AG08395 (cell line): ENCODE data around the gene LRCH3.

Experiments used
- DNase-seq: peaks from one replicate; pipeline ENCODE4 v3.0.0; 2012; ENCODE audit warnings: mixed read lengths, low spot score

LRCH3 gene

DNA sequence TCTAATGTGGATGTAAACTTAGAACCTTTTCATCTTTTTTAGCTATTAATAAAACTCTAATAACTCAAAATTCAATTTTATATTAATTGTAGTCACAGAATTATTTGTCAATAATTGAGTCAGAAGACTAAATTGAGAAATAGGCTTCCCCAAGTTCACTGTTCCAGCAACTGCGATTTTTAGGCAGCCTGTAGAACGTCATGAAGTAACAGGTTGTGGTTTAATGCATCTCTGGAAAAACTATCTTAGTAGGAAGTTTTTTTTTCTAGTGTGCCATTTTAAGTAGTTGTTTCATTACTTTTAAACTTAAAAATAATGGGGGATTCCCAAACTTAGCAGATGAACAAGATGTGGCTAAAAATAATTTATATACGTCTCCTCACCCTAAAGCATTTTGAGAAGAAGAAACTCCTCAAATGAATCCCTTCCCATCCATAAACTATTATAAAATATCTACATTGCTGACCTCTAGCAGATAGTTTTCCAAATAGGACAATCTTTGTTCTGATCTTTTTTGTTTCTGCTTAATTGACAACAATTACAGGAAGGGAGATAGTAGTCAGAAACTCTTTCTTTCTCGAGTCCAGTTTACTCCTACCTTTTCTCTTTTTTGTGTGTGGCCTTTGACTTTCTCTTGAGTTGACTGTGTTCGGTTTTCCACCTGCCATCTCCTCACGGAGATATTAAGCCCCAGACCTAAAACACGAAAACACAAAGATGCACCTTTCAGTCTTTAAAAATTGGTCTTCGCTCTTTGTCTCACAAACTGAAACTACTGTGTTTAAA is 43.1 kb downstream of the LRCH3 start:
- no peak for DNase-seq

DNA sequence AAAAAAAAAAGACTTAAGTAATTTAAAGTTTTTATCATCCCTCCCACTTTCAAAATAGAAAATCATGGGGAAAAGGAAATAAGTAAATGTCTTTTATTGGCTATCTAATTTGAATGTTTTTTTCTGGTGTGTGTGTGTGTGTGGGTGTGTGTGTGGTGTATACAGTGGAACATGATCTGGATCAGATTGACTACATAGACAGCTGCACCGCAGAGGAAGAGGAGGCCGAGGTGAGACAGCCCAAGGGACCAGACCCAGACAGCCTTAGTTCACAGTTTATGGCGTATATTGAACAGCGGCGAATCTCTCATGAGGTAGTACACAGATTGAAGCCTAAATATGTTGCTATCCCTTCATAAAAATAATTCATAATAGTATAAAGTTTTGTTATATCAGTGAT is 44.5 kb downstream of the LRCH3 start:
- no peak for DNase-seq

DNA sequence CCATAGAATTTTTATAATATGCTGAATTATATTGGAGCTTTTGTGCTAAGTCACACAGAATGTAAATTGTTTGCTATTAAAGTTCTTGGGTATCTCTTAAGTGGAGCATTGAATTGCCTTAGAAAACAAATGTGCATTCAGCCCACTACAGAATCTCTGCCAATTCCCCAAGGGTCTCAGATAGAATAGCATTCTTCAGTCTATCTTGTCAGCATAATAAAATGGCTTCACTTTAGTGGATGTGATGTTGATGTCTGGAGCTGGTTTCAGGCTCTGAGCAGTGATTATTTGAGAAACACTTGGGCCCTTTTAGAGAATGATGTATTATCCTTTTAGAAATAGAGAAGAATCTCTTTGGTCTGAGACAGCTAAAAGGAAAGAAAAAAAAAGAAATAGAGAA is 45.2 kb downstream of the LRCH3 start:
- no peak for DNase-seq

DNA sequence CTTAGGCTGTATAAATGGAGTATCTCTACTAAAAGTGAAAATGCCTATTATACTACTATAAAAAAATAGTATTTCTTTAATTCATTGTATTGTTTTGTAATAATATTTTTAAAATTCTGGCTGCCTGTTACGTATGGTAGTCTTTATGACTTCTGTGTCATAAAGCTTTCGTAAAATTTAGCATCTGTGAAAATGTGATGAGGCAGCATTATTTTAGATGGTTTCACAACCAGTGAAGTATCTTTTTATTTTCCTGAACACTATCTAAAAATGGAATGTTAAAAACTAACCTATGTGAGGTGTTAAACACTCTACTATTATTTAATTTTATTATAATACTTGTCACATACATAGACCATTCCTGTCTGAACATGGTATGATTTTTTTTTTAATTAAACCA is 46.2 kb downstream of the LRCH3 start:
- DNase-seq: no peak

DNA sequence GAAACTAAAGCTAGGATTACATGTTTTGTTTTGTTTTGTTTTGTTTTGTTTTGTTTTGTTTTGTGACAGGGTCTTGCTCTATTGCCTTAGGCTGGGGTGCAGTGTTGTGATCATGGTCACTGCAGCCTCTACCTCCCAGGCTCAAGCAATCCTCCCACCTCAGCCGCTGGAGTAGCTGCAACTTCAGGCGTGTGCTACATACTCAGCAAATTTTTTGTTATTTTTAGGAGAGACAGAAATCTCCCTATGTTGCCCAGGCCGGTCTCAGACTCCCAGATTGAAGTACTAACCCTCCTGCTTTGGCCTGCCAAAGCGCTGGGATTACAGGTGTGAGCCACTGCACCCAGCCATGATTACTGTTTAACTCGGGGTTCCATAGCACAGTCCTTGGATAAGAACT is 50.7 kb downstream of the LRCH3 start:
- DNase-seq: no peak

DNA sequence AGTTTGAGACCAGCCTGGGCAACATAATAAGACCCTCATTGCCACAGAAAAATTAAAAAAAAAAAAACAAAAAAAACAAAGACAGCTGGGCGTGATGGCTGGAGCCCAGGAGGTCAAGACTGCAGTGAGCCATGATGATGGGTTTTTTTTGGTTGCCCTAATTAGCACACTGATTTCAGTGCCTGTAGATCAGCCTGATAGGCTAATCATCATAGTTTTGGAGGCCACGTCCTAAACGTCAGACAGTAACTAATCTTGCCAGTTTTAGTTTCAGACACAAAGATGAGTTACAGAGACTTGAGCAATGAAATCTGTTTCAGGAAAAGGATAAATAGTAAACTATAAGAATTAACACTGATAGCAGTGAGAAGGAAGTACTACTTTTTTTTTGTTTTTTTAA is 55.4 kb downstream of the LRCH3 start:
- DNase-seq: no peak

DNA sequence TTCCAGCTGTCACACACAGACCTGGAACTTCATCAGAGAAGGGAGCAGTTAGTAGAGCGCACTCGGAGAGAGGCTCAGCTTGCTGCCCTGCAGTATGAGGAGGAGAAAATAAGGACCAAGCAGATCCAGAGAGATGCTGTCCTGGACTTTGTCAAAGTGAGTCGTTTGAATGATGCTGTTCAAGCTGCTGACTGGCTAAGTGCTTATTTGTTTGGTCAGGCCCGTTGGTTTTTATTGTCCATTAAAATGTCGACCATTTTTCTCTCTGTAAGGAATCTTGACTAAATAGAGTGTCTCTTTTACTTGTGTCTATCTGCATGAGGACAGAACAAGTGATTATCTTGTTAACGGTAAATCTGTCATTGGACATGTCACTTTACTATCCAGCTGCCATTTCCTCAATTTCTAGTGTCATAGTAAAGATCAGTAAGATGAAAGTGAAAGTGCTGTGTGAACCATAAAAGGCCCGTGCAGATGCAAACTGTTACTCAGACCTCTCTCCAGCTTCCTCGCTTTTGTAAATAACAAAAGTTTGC is 56.9 kb downstream of the LRCH3 start:
- peak; percentile 41 for DNase-seq

DNA sequence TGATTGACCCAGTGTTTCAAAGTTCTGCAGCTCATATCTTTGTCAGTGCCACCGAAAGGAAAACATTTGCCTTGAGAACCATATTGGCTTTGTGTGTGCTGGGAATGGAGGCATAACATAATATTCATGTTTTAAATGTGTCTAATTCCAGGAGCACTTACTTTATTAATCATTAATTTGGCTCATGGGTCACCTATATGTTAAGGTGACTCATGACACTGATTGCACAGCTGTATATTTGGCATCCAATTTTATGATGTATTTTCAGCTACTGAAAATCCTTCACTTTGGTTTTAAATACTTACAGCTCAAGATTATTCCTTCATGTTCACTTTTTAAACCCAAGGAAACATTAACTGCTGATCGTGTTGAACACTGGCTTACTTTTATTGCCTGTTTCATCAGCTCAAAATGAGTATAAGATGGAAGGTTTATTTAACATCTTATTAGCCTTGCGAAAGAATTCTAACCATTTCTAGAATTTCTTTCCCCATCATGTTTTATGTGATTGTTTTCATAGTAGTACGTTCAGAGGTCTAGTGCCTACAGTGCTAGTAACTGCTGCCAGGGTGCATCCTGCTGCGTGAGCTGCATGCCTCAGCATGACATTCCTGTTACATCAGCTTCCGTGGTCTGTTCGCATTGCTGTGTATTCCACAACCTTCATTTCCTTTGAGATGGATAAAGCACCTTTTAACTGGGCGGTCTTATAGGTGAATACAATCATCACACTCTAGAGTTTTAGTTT is 63.7 kb downstream of the LRCH3 start:
- DNase-seq: peak; percentile 50

DNA sequence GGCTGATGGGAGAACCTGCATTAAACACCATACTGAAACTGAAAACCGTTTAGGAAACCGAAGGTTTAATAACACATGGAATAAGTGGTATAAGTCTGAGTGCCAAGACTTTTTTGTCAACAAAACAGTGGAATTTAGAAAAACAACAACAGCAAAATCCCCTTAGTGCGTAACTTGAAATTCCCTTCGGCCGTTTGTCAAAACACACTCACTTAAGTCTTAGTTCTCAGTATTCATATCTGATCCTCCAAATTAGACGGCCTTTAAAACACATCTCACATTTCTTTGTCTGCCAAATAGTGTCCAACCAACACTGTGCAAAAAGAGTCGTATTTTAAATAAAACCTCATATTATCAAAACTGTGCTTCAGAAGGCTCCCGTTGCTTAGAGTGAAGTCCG is 64.5 kb downstream of the LRCH3 start:
- no peak for DNase-seq

DNA sequence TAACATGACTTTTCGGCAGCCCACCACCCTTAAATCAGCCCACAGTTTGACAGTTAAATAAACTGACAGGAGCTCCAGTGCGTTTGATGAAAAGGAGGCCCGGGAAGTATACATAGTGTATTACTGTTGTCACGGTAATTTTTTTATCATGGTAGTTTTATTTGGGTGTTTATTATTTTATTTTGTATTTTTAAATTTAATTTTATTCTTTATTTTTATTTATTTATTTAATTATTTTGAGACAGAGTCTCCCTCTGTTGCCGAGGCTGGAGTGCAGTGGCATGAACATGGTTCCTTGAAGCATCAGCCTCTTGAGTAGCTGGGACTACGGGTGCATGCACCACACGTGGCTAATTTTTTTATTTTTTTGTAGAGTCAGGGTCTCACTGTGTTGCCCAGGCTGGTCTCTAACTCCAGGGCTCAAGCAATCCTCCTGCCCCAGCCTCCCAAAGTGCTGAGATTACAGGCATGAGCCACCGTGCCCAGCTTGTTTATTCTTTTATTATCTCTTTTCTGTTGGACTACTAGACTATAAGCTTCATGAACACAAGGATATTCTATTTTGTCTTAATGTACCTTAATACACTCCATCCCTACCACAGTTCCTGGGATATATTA is 65.3 kb downstream of the LRCH3 start:
- no peak for DNase-seq

DNA sequence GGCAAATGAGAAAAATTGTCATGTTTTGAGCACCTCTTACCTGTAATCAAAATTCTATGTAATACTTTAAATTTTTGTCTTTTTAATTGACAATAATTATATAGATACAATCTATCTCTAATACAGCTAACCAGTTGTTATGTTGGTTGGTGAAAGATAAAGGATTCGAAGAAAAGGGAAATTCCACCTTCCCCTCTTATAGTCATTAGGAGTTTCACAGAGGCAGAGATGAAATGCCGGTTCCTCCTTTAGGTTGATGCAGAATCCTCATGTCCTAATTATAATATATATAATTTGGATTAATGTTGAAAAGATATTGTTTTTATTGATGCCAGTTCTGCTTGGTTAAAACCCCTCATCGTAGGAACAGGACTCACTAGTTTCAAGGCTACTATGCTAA is 67.1 kb downstream of the LRCH3 start:
- no peak for DNase-seq

DNA sequence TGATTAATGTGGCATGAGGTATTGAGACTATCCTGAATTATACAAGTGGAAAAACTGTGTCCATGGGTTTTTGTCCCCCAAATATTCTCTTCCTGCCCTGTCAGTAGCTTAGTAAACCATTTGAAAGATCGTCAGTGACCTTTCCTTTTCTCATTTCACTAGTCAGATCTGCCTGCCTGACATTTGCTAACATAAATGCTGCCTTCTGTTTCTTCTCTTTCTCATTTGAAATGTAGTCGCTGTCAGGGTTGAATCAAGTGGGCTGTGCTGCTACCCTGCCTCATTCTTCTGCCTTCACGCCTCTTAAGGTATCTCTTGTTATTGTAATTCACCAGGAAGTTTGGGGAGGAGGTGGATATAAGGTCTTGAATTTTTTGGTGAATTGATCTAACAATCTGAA is 67.5 kb downstream of the LRCH3 start:
- DNase-seq: no peak

DNA sequence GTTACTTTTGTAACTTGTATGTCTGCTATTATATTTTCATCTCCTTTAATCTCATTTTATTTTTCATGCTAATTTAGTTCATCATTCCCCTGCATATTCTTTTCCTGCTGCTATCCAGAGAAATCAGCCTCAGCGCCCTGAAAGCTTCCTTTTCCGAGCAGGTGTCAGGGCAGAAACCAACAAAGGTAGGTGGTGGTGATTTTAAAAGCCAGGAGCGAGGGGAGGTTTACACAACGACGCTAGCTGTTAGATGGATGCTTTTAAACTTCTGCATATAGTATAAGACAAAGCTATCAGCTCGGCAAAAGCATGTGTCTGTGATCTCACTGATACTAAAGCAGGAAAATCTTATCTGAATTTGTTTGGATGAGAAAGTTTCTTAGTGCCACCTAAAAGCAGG is 75.0 kb downstream of the LRCH3 start:
- DNase-seq: no peak

DNA sequence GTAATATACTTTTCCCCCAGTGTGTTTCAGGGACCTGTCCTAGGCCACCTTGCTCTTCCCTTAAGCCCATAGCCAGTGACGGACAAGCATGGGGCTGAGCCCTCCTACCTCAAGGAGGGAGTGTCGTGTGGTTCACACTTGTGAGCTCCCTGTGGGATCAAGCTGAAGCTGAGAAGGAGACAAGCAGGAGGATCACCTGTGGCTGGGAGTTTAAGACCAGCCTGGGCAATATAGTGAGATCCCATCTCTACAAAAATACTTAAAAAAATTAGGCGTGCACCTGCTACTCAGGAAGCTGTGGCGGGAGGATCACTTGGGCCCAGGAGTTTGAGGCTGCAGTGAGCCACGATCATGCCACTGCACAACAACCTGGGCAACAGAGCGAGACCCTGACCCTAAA is 82.3 kb downstream of the LRCH3 start:
- DNase-seq: no peak

DNA sequence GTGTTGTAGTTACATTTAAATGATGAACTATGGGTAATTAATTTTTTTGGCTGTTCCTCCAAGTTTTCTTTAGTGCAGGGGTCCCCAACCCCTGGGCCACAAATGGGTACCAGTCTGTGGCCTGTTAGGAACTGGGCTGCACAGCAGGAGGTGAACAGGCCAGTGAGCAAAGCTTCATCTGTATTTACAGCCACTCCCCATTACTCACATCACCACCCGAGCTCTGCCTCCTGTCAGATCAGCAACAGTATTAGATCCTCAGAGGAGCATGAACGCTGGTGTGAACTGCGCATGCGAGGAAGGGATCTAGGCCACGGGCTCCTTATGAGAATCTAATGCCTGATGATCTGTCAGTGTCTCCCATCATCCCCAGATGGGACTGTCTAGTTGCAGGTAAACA is 83.0 kb downstream of the LRCH3 start:
- no peak for DNase-seq

DNA sequence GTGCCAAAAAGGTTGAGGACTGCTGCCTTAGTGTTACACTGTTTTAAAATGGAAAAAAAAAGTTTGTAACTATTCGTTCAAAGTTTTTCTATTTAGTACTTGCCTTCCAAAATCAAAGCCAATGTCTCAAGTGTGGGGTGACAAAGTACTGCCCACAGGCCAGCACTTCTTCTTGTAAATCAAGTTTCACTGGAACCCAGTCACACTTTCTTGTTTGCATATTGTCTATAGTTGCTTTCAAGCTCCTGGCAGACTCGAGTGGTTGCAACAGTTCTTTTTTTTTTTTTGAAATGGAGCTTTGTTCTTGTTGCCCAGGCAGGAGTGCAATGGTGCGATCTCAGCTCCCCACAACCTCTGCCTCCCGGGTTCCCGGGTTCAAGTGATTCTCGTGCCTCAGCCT is 83.6 kb downstream of the LRCH3 start:
- no peak for DNase-seq

DNA sequence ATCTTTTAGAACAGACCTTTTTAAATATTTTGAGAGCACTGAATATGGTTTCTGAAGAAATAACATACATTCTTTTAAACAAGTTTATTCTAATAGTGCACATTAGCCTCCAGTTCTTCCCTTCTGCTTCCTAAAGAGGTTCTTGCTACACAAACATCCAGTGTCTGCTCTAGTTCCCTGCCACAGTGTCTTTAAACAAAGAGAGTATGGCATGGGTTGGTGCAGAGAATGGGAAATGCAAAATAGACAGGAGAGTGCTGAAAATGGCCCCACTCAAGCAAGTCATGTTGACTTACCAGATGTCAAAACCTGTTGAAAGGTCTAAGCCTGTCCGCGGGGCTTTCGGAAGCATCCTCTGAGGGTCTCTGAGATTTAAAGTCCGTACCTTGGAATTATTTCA is 86.8 kb downstream of the LRCH3 start:
- no peak for DNase-seq

DNA sequence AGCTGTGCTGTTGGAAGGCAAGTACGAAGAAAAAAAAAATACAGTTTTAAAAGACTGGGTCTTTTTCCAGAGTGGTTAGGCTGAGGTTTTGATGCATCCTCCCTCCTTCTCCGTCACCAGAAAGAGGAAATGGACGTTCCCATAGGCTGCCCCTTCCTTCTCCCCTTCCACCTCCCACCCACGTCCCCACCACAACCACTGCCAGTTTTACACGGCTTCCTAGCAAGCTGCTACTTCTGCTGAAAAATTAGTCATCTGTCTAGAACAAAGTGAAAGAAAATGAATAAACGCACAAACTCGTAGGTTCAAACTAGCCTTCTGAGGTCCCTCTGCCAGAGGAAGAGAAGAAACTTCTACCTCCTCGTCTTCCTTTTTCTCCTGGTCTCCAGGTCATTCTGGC is 87.4 kb downstream of the LRCH3 start:
- no peak for DNase-seq

DNA sequence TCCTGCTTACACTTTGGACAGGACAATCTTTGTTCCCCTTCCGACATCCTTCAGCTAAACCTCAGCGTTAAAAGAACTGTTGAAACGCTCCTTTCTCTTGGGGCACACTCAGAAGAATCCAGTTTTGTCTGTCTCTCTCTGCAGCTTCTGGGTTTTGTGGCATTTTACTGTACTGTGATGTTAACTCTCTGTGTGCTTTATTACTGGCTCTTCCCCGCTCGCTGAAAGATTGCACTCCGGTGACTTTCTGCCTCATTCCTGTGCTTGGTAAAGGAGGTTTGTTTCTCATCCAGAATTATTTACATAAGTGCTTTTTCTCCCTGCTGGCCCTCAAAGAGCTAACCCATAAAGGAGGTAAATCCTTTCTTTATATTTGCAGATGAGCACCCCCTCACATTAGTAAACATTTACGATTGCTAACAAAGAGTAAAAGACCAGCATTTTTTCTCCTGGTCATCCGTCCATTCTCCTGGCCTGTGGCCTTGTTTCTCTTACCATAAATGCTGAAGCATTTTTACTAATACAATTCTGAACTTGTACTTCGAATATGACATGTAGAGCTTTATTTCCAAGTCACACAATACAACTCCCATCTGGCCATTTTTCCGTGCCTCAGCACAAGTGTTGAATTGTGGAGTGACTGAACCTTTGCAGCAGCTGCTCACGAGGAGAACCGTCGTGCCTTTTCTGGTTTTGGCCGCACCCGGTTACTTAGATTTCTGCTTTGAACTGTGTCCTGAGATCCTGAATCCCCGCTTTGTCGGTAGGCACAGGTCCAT is 89.6 kb downstream of the LRCH3 start:
- no peak for DNase-seq

DNA sequence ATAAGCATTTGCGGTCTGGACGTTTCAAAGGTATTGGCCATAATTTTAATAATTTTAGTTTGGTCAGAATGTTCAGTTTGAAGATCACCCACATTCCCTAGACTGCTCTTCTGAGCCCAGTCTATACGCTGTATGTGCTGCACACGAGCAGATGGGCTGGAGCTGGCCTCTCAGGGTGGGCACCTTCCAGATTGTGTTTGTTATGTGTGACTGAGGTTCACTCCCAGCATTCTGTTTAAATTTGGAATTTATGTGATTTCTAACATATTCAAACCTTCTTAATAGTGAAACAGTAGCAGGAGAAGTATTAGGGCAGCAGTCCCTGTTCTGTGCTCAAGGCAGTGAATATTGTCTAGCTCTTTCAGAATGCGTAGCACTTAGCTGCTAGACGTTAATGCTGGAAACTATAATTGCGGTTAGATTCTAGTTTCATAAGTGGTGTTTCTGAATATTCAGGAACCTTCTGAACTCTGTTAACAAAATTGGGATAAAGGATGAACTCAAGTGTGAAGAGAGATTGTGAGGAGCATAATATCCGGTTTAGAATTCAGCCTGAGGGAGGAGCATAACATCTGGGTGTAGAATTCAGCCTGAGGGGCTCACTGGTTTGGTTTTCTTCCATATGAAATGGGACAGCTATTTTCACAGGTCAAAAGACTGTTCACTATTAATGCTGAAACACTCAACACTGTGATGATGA is 90.4 kb downstream of the LRCH3 start:
- DNase-seq: no peak

DNA sequence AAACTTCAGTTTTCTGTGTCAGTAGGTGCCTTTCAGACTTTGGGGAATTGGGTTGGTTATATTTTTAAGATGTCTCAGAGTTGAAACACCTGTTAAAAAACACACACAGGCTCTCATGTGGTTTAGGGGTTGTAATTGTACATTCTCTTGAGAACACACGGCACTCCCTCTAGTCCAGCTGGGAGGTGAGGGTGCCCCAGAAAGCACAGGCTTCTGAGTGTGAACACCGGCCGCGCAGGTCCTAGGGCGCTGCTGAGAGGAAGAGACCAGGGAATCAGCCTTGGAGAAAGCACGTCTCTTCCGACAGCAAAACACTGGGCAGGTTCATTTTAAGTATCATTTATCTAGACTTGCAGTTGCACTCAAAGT is 90.9 kb downstream of the LRCH3 start:
- no peak for DNase-seq

DNA sequence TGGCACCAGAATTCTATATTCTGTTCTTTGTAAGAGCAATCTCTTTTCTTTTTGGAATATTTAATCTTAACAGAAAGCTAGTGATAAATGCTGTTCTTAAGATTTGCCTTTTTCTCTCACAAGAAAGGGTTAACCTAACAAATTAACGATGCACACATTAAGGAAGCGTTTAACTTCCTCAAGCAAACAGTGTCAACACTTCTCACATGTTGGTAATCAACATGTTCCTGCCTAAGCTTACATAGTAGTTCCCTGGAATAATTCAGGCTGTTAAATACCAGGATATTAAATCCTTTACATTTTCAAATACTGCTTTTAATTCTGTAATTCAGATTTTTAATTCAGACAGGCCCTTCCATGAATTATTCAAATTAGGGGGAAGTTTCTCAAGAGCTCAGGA is 91.5 kb downstream of the LRCH3 start:
- DNase-seq: no peak
